ENCODE results near the gene AGXT.

Gene AGXT

GRCh38 chr2:240869109-240869955, 708 bp downstream of the AGXT start:
- no peak for DNase-seq (ENCODE audit: low read depth in 1 of 2, low spot score in 1 of 2)

GRCh38 chr2:240869956-240870875, 1.6 kb downstream of the AGXT start:
- DNase-seq (ENCODE audit: low read depth in 1 of 2, low spot score in 1 of 2), result no peak

GRCh38 chr2:240871071-240871958, 2.7 kb downstream of the AGXT start:
- no peak for DNase-seq (ENCODE audit: low read depth in 1 of 2, low spot score in 1 of 2)

GRCh38 chr2:240872317-240873097, 3.9 kb downstream of the AGXT start:
- no peak for DNase-seq (ENCODE audit: low read depth in 1 of 2, low spot score in 1 of 2)

- no peak for DNase-seq (ENCODE audit: low read depth in 1 of 2, low spot score in 1 of 2)
Measured at GRCh38 chr2:240873098-240873788, 4.6 kb downstream of the AGXT start.

GRCh38 chr2:240873805-240874714, 5.4 kb downstream of the AGXT start:
- no peak for DNase-seq (ENCODE audit: low read depth in 1 of 2, low spot score in 1 of 2)

- no peak for DNase-seq (ENCODE audit: low read depth in 1 of 2, low spot score in 1 of 2)
Measured at GRCh38 chr2:240874715-240875227, 6.1 kb downstream of the AGXT start.

- no peak for DNase-seq (ENCODE audit: low read depth in 1 of 2, low spot score in 1 of 2)
Measured at GRCh38 chr2:240875228-240876034, 6.8 kb downstream of the AGXT start.

GRCh38 chr2:240876035-240876474, 7.4 kb downstream of the AGXT start:
- DNase-seq (ENCODE audit: low read depth in 1 of 2, low spot score in 1 of 2), result no peak

GRCh38 chr2:240876475-240877251, 8.0 kb downstream of the AGXT start:
- DNase-seq (ENCODE audit: low read depth in 1 of 2, low spot score in 1 of 2), result no peak

GRCh38 chr2:240877460-240878340, 9.1 kb downstream of the AGXT start:
- no peak for DNase-seq (ENCODE audit: low read depth in 1 of 2, low spot score in 1 of 2)

- DNase-seq (ENCODE audit: low read depth in 1 of 2, low spot score in 1 of 2), result no peak
Measured at GRCh38 chr2:240878341-240878936, 9.8 kb downstream of the AGXT start.

GRCh38 chr2:240879105-240879504, 10.5 kb downstream of the AGXT start:
- no peak for DNase-seq (ENCODE audit: low read depth in 1 of 2, low spot score in 1 of 2)

- no peak for DNase-seq (ENCODE audit: low read depth in 1 of 2, low spot score in 1 of 2)
Measured at GRCh38 chr2:240881913-240882312, 13.3 kb downstream of the AGXT start.

- DNase-seq (ENCODE audit: low read depth in 1 of 2, low spot score in 1 of 2), result no peak
Measured at GRCh38 chr2:240884221-240884620, 15.6 kb downstream of the AGXT start.

Data from activated T-helper 1 cell treated with anti-CD3 and anti-CD28 coated beads, Interleukin-2, amount 50 U/mL, for 16 hours (primary cell).